Measurements from ENCODE around the gene DLG5.

The DLG5 gene

GRCh38 chr10:77865580-77866324, 60.8 kb downstream of the DLG5 start:
- DNase-seq (ENCODE audit: low spot score) = no peak

- DNase-seq (ENCODE audit: low spot score) = no peak
Observed at GRCh38 chr10:77864151-77864851, 62.3 kb downstream of the DLG5 start.

- DNase-seq (ENCODE audit: low spot score) = no peak
Observed at GRCh38 chr10:77863446-77863845, 63.1 kb downstream of the DLG5 start.

GRCh38 chr10:77862595-77862994, 64.0 kb downstream of the DLG5 start:
- no peak for DNase-seq (ENCODE audit: low spot score)

GRCh38 chr10:77861366-77861765, 65.2 kb downstream of the DLG5 start:
- DNase-seq (ENCODE audit: low spot score) = no peak

- no peak for DNase-seq (ENCODE audit: low spot score)
Observed at GRCh38 chr10:77859865-77860282, 66.7 kb downstream of the DLG5 start.

- no peak for DNase-seq (ENCODE audit: low spot score)
Observed at GRCh38 chr10:77859200-77859864, 67.2 kb downstream of the DLG5 start.

GRCh38 chr10:77857272-77857671, 69.3 kb downstream of the DLG5 start:
- DNase-seq (ENCODE audit: low spot score) = no peak

- no peak for DNase-seq (ENCODE audit: low spot score)
Observed at GRCh38 chr10:77856566-77856965, 70.0 kb downstream of the DLG5 start.

- DNase-seq (ENCODE audit: low spot score) = no peak
Observed at GRCh38 chr10:77855404-77856155, 71.0 kb downstream of the DLG5 start.

GRCh38 chr10:77854115-77854514, 72.4 kb downstream of the DLG5 start:
- DNase-seq (ENCODE audit: low spot score) = no peak

GRCh38 chr10:77853256-77853655, 73.3 kb downstream of the DLG5 start:
- DNase-seq (ENCODE audit: low spot score) = no peak

- no peak for DNase-seq (ENCODE audit: low spot score)
Observed at GRCh38 chr10:77850620-77851231, 75.8 kb downstream of the DLG5 start.

- no peak for DNase-seq (ENCODE audit: low spot score)
Observed at GRCh38 chr10:77849039-77849664, 77.4 kb downstream of the DLG5 start.

GRCh38 chr10:77846718-77847311, 79.7 kb downstream of the DLG5 start:
- peak; percentile 85 for DNase-seq (ENCODE audit: low spot score)

- no peak for DNase-seq (ENCODE audit: low spot score)
Observed at GRCh38 chr10:77845451-77845850, 81.1 kb downstream of the DLG5 start.

- DNase-seq (ENCODE audit: low spot score) = no peak
Observed at GRCh38 chr10:77844713-77845445, 81.7 kb downstream of the DLG5 start.

GRCh38 chr10:77844177-77844576, 82.4 kb downstream of the DLG5 start:
- DNase-seq (ENCODE audit: low spot score) = no peak

- no peak for DNase-seq (ENCODE audit: low spot score)
Observed at GRCh38 chr10:77843264-77843663, 83.3 kb downstream of the DLG5 start.

GRCh38 chr10:77842652-77843212, 83.8 kb downstream of the DLG5 start:
- no peak for DNase-seq (ENCODE audit: low spot score)
